ENCODE results near the gene TYMS.

DNA sequence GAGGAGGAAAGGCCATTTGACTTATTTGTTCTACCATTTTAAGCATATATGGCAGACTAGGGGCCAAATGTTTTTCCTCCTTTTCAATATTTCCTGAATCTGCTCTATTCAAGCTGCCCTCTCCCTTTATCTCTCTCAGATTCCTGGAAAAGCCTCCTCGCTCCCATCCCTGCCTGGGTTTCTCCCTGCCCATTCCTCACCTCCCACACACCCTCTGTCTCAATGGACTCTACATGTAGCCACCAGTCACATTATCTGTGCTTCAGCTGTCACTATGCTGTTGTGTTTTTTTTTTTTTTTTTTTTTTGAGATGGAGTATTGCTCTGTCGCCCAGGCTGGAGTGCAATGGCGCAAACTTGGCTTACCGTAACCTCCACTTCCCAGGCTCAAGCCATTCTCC is 22.9 kb downstream of the TYMS start:
- TF ChIP-seq, protein P1, sequence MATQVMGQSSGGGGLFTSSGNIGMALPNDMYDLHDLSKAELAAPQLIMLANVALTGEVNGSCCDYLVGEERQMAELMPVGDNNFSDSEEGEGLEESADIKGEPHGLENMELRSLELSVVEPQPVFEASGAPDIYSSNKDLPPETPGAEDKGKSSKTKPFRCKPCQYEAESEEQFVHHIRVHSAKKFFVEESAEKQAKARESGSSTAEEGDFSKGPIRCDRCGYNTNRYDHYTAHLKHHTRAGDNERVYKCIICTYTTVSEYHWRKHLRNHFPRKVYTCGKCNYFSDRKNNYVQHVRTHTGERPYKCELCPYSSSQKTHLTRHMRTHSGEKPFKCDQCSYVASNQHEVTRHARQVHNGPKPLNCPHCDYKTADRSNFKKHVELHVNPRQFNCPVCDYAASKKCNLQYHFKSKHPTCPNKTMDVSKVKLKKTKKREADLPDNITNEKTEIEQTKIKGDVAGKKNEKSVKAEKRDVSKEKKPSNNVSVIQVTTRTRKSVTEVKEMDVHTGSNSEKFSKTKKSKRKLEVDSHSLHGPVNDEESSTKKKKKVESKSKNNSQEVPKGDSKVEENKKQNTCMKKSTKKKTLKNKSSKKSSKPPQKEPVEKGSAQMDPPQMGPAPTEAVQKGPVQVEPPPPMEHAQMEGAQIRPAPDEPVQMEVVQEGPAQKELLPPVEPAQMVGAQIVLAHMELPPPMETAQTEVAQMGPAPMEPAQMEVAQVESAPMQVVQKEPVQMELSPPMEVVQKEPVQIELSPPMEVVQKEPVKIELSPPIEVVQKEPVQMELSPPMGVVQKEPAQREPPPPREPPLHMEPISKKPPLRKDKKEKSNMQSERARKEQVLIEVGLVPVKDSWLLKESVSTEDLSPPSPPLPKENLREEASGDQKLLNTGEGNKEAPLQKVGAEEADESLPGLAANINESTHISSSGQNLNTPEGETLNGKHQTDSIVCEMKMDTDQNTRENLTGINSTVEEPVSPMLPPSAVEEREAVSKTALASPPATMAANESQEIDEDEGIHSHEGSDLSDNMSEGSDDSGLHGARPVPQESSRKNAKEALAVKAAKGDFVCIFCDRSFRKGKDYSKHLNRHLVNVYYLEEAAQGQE (IDR thresholded peaks at IDR 0.05; ENCODE audit: insufficient read depth in 1 of 2, low read depth in 2 of 2, low read length in 1 of 2): no peak
- TF ChIP-seq, protein P2, sequence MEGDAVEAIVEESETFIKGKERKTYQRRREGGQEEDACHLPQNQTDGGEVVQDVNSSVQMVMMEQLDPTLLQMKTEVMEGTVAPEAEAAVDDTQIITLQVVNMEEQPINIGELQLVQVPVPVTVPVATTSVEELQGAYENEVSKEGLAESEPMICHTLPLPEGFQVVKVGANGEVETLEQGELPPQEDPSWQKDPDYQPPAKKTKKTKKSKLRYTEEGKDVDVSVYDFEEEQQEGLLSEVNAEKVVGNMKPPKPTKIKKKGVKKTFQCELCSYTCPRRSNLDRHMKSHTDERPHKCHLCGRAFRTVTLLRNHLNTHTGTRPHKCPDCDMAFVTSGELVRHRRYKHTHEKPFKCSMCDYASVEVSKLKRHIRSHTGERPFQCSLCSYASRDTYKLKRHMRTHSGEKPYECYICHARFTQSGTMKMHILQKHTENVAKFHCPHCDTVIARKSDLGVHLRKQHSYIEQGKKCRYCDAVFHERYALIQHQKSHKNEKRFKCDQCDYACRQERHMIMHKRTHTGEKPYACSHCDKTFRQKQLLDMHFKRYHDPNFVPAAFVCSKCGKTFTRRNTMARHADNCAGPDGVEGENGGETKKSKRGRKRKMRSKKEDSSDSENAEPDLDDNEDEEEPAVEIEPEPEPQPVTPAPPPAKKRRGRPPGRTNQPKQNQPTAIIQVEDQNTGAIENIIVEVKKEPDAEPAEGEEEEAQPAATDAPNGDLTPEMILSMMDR (IDR thresholded peaks at IDR 0.05): no peak
- no peak for TF ChIP-seq POLR2AphosphoS5 (IDR thresholded peaks at IDR 0.05; ENCODE audit: low read depth, low read length)
- TF ChIP-seq SIN3A (IDR thresholded peaks at IDR 0.05; ENCODE audit: borderline replicate concordance, insufficient read depth, low read depth, low read length): no peak

All from Panc1 (cell line).